Loucy (cell line): Measurements from ENCODE around the gene SPACDR.

Experiments used
- H2AFZ ChIP-seq: fragments of 200-600 bp; sonication (generic); 2 replicates; pipeline ENCODE4 v1.6.0; 2016; ENCODE audit warnings: antibody characterized with exemption, mild to moderate bottlenecking, low read length, moderate library complexity
- H3F3A ChIP-seq: fragments of 200-600 bp; 2 replicates; pipeline ENCODE4 v1.6.0; 2016; ENCODE audit warnings: antibody characterized with exemption, low read depth, mild to moderate bottlenecking
- H3K27me3 ChIP-seq: fragments of 200-600 bp; sonication (generic); 2 replicates; pipeline ENCODE4 v1.6.1; 2014; ENCODE audit warnings: low read length, mild to moderate bottlenecking; ENCODE audit not compliant: insufficient read depth, poor library complexity, severe bottlenecking
- H3K36me3 ChIP-seq: fragments of 200-600 bp; sonication (generic); 2 replicates; pipeline ENCODE4 v1.6.1; 2016; ENCODE audit warnings: low read length; ENCODE audit not compliant: insufficient read depth
- H3K4me1 ChIP-seq: fragments of 200-600 bp; sonication (generic); 2 replicates; pipeline ENCODE4 v1.5.1; 2014; ENCODE audit warnings: low read length, mild to moderate bottlenecking; ENCODE audit not compliant: insufficient read depth, poor library complexity, severe bottlenecking
- H3K4me2 ChIP-seq: fragments of 200-600 bp; sonication (generic); 2 replicates; pipeline ENCODE4 v1.6.0; 2014; ENCODE audit warnings: antibody characterized with exemption, low read length, low read depth, mild to moderate bottlenecking; ENCODE audit not compliant: poor library complexity, severe bottlenecking
- H3K4me3 ChIP-seq: fragments of 200-600 bp; sonication (generic); 2 replicates; pipeline ENCODE4 v1.5.1; 2014; ENCODE audit warnings: low read length, mild to moderate bottlenecking, mixed read lengths; ENCODE audit not compliant: poor library complexity, severe bottlenecking
- H3K79me2 ChIP-seq: fragments of 200-600 bp; sonication (generic); 2 replicates; pipeline ENCODE4 v1.6.1; 2014; ENCODE audit warnings: low read length; ENCODE audit not compliant: insufficient read depth
- H3K9ac ChIP-seq: fragments of 200-600 bp; sonication (generic); 2 replicates; pipeline ENCODE4 v1.6.0; 2014; ENCODE audit warnings: mild to moderate bottlenecking, low read depth, low read length, moderate library complexity; ENCODE audit not compliant: poor library complexity, severe bottlenecking
- H3K9me2 ChIP-seq: fragments of 200-600 bp; sonication (generic); replicated peaks from 2 replicates; pipeline ENCODE4 v1.6.1; 2016; ENCODE audit warnings: low read depth, low read length, mixed read lengths
- H3K9me3 ChIP-seq: fragments of 200-600 bp; sonication (generic); 2 replicates; pipeline ENCODE4 v1.6.1; 2014; ENCODE audit warnings: mild to moderate bottlenecking, antibody characterized with exemption, low read length, low read depth; ENCODE audit not compliant: insufficient read depth
- H4K20me1 ChIP-seq: fragments of 200-600 bp; sonication (generic); 2 replicates; pipeline ENCODE4 v1.6.0; 2014; ENCODE audit warnings: antibody characterized with exemption, low read length, mild to moderate bottlenecking; ENCODE audit not compliant: insufficient read depth, poor library complexity, severe bottlenecking
- EZH2phosphoT487 ChIP-seq: fragments of 200-600 bp; IDR thresholded peaks from 2 replicates; pipeline ENCODE4 v1.6.1; 2018; ENCODE audit warnings: antibody characterized with exemption, mild to moderate bottlenecking, moderate library complexity, borderline replicate concordance
- TF ChIP-seq, protein P1 (sequence below): fragments of 200-600 bp; sonication (generic); conservative IDR thresholded peaks from 2 replicates; pipeline ENCODE4 v1.5.1; 2014; ENCODE audit warnings: mild to moderate bottlenecking, antibody characterized with exemption, low read length

SPACDR gene

DNA sequence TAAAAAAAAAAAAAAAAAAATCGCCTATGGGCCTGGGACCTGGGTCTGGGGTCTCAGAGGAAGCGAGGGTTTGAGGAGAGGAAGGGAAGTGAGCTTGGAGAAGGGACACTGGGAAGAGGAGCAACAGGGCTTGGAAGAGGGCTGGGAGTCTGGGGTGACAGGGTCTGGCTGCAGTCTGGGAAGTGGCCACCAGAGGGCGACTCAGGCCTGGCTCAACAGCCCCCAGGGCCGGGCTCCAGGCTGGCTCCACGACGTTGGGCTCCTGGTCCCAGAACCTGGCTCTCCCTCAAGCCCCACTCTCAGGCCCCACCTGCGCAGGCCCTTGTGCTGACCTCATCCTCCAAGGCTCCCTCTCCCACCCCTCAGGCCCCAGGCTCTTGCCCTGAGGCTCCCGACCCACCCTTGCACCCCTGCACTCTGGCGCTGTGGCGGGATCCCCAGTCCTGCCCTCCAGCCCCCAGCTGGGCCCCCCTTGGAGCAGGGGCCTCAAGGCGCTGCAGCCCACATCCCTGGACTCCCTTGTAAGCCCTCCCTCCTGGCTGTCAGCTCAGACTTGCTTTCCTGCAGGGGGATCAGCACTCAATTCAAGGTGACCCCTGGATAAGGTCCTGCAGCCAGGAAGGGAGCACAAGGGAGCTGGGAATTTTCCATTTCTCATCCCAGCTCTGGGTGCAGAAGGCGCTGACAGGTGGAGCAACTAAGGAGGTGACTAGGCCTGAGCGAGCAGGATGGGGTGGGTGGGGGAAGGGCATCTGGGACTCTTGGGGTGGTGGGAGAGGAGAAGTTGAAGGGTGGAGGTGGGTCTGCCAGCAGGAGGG lies 5.4 kb upstream of the SPACDR start:
- H3K36me3 ChIP-seq, result peaks cover 32% of the 10 kb centered on the region; the same call in 1 of the 2 replicates
- TF ChIP-seq, protein P1, sequence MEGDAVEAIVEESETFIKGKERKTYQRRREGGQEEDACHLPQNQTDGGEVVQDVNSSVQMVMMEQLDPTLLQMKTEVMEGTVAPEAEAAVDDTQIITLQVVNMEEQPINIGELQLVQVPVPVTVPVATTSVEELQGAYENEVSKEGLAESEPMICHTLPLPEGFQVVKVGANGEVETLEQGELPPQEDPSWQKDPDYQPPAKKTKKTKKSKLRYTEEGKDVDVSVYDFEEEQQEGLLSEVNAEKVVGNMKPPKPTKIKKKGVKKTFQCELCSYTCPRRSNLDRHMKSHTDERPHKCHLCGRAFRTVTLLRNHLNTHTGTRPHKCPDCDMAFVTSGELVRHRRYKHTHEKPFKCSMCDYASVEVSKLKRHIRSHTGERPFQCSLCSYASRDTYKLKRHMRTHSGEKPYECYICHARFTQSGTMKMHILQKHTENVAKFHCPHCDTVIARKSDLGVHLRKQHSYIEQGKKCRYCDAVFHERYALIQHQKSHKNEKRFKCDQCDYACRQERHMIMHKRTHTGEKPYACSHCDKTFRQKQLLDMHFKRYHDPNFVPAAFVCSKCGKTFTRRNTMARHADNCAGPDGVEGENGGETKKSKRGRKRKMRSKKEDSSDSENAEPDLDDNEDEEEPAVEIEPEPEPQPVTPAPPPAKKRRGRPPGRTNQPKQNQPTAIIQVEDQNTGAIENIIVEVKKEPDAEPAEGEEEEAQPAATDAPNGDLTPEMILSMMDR, result peak; percentile 77
- no peak for TF ChIP-seq EZH2phosphoT487
- H3K4me1 ChIP-seq, result peaks cover 19% of the 10 kb centered on the region
- H3F3A ChIP-seq, result no peaks in the 10 kb centered on the region
- no peaks in the 10 kb centered on the region for H3K9me2 ChIP-seq
- H2AFZ ChIP-seq, result no peak overlapping the region
- peaks cover 16% of the 10 kb centered on the region; the same call in 1 of the 2 replicates for H3K79me2 ChIP-seq
- no peaks in the 10 kb centered on the region for H3K27me3 ChIP-seq
- H3K4me3 ChIP-seq, result no peak overlapping the region
- H3K4me2 ChIP-seq, result peak overlapping the region; percentile 29
- H3K9ac ChIP-seq, result no peak overlapping the region
- peaks cover 44% of the 10 kb centered on the region for H4K20me1 ChIP-seq
- no peaks in the 10 kb centered on the region for H3K9me3 ChIP-seq

DNA sequence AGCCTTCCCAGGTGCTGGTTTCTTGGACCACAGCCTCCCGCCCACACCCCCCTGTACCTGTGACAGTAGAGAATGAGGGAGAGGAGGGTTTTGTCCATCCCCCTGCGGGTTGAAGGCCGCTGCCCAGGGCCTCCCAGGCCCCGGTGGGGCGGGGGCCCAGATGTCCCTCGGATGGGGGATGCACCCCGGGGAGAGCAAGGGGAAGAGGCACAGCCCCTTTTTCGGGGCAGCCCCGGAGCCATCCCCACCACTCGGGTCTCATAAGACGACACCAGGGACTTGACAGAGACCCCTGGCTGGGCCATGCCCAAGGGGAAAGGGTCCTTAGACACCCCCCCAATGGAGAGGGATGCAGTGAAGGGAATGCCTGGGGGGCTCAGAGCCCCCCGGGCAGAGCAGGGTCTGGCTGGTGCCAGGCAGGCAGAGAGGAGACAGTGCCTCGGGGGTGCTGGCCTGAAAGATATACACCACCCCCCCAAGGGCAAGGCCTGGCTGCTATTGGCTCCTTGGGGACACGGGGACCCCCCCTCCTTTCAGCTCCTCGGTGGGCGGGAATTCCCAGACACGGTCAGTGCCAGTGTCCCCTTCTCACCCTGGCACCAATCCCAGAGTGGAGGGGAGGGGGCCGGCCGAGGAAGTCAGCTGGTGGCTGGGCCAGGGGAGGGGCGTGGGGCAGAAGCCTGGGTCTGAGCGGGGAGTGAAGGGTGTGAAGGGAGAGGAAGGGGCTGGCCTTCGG lies 3.7 kb upstream of the SPACDR start:
- Histone ChIP-seq H3F3A (no peaks in the 10 kb centered on the region), H3K9me3 (no peaks in the 10 kb centered on the region), H3K4me3 (no peak overlapping the region), H4K20me1 (peaks cover 32% of the 10 kb centered on the region), H3K9ac (no peak overlapping the region), H3K79me2 (peaks cover 3% of the 10 kb centered on the region; the same call in 1 of the 2 replicates), H3K4me2 (no peak overlapping the region), H3K4me1 (peaks cover 7% of the 10 kb centered on the region), H3K9me2 (no peaks in the 10 kb centered on the region), H3K27me3 (no peaks in the 10 kb centered on the region), H2AFZ (no peak overlapping the region), H3K36me3 (peaks cover 25% of the 10 kb centered on the region; the same call in 1 of the 2 replicates)
- TF ChIP-seq, protein P1, result no peak
- TF ChIP-seq EZH2phosphoT487, result no peak

DNA sequence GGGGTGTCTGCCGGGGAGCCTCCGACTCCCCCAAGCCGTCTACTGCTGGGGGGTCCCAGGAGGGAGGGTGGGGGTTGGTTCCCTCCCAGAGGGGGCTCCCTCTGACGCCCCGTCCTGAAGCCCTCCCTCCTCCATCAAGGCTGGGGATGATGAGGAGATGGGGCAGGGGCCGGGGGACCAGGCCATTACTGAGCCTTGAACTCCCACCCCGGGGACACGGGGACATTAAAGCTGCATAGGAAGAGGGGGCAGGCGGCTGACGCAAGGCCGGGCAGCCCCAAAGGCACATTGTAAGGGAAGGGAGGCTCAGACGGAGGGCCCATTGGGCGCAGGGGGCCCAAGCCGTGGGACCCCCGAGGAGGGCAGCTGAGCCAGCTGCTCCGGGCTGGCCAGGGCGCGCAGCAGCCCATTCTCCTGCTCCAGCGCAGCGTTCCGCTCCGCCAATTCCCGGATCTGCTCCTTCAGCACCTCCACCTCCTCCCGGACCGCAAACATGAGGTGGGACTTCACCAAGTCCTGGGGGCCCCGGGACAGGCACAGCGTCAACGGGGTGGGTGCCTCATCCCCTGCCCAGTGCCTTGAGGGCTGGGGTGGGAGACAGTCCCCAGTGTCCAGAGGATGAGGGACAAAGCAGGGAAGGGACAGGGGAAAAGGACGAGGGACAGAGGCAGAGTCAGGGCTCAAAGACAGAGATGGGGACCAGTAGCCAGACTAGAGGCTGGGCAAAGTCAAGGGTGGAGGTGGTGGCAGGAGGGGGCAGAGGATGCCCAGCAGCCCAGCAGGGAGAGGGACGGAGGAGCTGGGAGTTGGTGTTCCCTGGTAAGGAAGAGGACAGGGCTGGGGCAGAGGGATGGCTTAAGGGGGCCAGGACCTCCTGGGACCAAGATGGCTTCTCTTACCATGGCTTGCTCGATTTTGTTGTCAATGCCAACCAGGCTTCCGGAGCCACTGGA lies 2.9 kb upstream of the SPACDR start:
- Histone ChIP-seq H3K9me2 (no peaks in the 10 kb centered on the region), H3K9ac (no peak overlapping the region), H3K4me1 (peaks cover 5% of the 10 kb centered on the region), H3K27me3 (no peaks in the 10 kb centered on the region), H3K4me3 (no peak overlapping the region), H3F3A (no peaks in the 10 kb centered on the region), H3K9me3 (no peaks in the 10 kb centered on the region), H4K20me1 (peaks cover 23% of the 10 kb centered on the region), H3K36me3 (peaks cover 25% of the 10 kb centered on the region; the same call in 1 of the 2 replicates), H3K79me2 (no peaks in the 10 kb centered on the region; the same call in 1 of the 2 replicates), H2AFZ (no peak overlapping the region), H3K4me2 (no peak overlapping the region)
- no peak for TF ChIP-seq EZH2phosphoT487
- TF ChIP-seq, protein P1, result no peak
